ENCODE data around the gene ZNF432. TPM values are rescaled to one million over a fixed set of nuclear protein-coding genes. Genes with fewer than 3 reads are reported as not detected.

ZNF432 gene
- total and polyA plus RNA-seq, 2 of the 13 experiments (the other 11 are each of a cell fraction or from before 2014, with no cell fraction given) = 4.1 to 8.7 TPM

GRCh38 chr19:52028027-52028779 is 20.4 kb downstream of the ZNF432 start, which contains the start of gene ZNF614 (continued):
- TF ChIP-seq TEF (CRISPR knock-in tag; IDR thresholded peaks at IDR 0.05) (no peak), ZNF589 (CRISPR knock-in tag; conservative IDR thresholded peaks at IDR 0.05) (no peak; the same call in 1 of the 2 replicates), POLR2A (IDR thresholded peaks at IDR 0.05; ENCODE audit: insufficient read depth in 1 of 2, low read depth in 2 of 2, low read length in 2 of 2) (peak; percentile 84 to 93), TCF12 (IDR thresholded peaks at IDR 0.05) (no peak), TCF12 (CRISPR knock-in tag; IDR thresholded peaks at IDR 0.05) (0 out of 2 replicates have a peak, but pooled peaks have one; percentile 52), ZNF232 (CRISPR knock-in tag; IDR thresholded peaks at IDR 0.05; ENCODE audit: borderline replicate concordance) (0 out of 2 replicates have a peak, but pooled peaks have one; percentile 33), ZNF431 (CRISPR knock-in tag; IDR thresholded peaks at IDR 0.05; ENCODE audit: borderline replicate concordance, low read depth) (no peak; the same call in 1 of the 2 replicates), ZNF333 (CRISPR knock-in tag; IDR thresholded peaks at IDR 0.05; ENCODE audit: borderline replicate concordance) (peak; percentile 54; the same call in 1 of the 2 replicates), EZH2 (conservative IDR thresholded peaks at IDR 0.05; ENCODE audit: low read depth, low read length) (no peak), TBL1XR1 (IDR thresholded peaks at IDR 0.05; ENCODE audit: borderline replicate concordance, low read length, partially characterized antibody) (peak; percentile 11), ZNF136 (CRISPR knock-in tag; IDR thresholded peaks at IDR 0.05; ENCODE audit: low read depth) (peak; percentile 62; the same call in 1 of the 2 replicates), NFYC (CRISPR knock-in tag; IDR thresholded peaks at IDR 0.05) (no peak), BATF2 (CRISPR knock-in tag; IDR thresholded peaks at IDR 0.05) (no peak), TERF1 (CRISPR knock-in tag; IDR thresholded peaks at IDR 0.05) (no peak), HDAC1 (CRISPR knock-in tag; IDR thresholded peaks at IDR 0.05) (peak; percentile 89), MED13 (CRISPR knock-in tag; IDR thresholded peaks at IDR 0.05) (no peak), SNAI1 (CRISPR knock-in tag; IDR thresholded peaks at IDR 0.05; ENCODE audit: borderline replicate concordance) (0 out of 2 replicates have a peak, but pooled peaks have one; percentile 75), CENPT (CRISPR knock-in tag; IDR thresholded peaks at IDR 0.05; ENCODE audit: low read depth) (no peak), ARNT (IDR thresholded peaks at IDR 0.05) (no peak), PHF20 (CRISPR knock-in tag; IDR thresholded peaks at IDR 0.05) (peak; percentile 91), SYNCRIP (IDR thresholded peaks at IDR 0.05; ENCODE audit: insufficient read depth, low read depth, low read length) (no peak), GPBP1L1 (CRISPR knock-in tag; IDR thresholded peaks at IDR 0.05) (no peak), ZNF768 (CRISPR knock-in tag; IDR thresholded peaks at IDR 0.05) (peak; percentile 65), GABPA (IDR thresholded peaks at IDR 0.05; ENCODE audit: low read depth, low read length) (no peak), GABPA (CRISPR knock-in tag; IDR thresholded peaks at IDR 0.05; ENCODE audit: low read depth) (peak; percentile 51; the same call in 1 of the 2 replicates), ETV6 (CRISPR knock-in tag; conservative IDR thresholded peaks at IDR 0.05) (0 out of 2 replicates have a peak, but pooled peaks have one; percentile 37)
